Activated CD4-positive, alpha-beta T cell treated with anti-CD3 and anti-CD28 coated beads for 36 hours (primary cell): ENCODE measurements around the gene ARID4B. TPM values are rescaled to one million over a fixed set of nuclear protein-coding genes. Genes with fewer than 3 reads are reported as not detected.
"Not testable (repeated sequence)": the region's sequence is repeated elsewhere in the genome, so short reads cannot be mapped to it uniquely, and the experiment has no call there.

Experiments
- ATAC-seq: fragments of 200-7000 bp; cut with Tn5 transposase; one replicate; pipeline ENCODE4 v1.10.0; 2021; ENCODE audit warnings: mild to moderate bottlenecking, moderate library complexity
- CTCF ChIA-PET: fragments of 350-600 bp; sonication (Branson Sonifier 250); formaldehyde crosslinking; loops from one replicate; lab custom pipeline; 2021; ENCODE audit warnings: antibody characterized with exemption; lab: Charles Lee
- POLR2A ChIA-PET: fragments of 350-600 bp; sonication (Branson Sonifier 250); formaldehyde crosslinking; loops from one replicate; lab custom pipeline; 2021; ENCODE audit warnings: antibody characterized with exemption, inconsistent platforms; lab: Charles Lee
- DNase-seq: peaks from one replicate; pipeline ENCODE4 v3.0.0-alpha.2; 2020
- H3K27ac Mint-ChIP-seq: one replicate; pipeline ENCODE4 v1.8.0; 2021; ENCODE audit warnings: mixed read lengths
- H3K27me3 Mint-ChIP-seq: one replicate; pipeline ENCODE4 v1.8.0; 2021; ENCODE audit warnings: mixed read lengths
- H3K36me3 Mint-ChIP-seq: one replicate; pipeline ENCODE4 v1.8.0; 2021; ENCODE audit warnings: low read depth, mixed read lengths
- H3K4me1 Mint-ChIP-seq: one replicate; pipeline ENCODE4 v1.8.0; 2021; ENCODE audit warnings: mixed read lengths
- H3K4me3 Mint-ChIP-seq: one replicate; pipeline ENCODE4 v1.8.0; 2021; ENCODE audit warnings: mild to moderate bottlenecking, moderate library complexity, mixed read lengths
- H3K9me3 Mint-ChIP-seq: one replicate; pipeline ENCODE4 v1.8.0; 2021; ENCODE audit warnings: low read depth, mixed read lengths
- intact Hi-C, 2 experiments: fragments of 100-400 bp; cut with DNase I in 1 of 2; cut with micrococcal nuclease in 1 of 2; formaldehyde crosslinking; loops; one replicate each; pipeline versions ENCODE4 v1.14.2 to v1.15.1; 2022 to 2024; cut with DNase I, micrococcal nuclease
- total RNA-seq, 2 experiments: library from RNA; stranded (reverse); gene quantifications; one replicate each; pipeline ENCODE4 v1.2.3, GENCODE V29; 2021

The ARID4B gene, protein sequence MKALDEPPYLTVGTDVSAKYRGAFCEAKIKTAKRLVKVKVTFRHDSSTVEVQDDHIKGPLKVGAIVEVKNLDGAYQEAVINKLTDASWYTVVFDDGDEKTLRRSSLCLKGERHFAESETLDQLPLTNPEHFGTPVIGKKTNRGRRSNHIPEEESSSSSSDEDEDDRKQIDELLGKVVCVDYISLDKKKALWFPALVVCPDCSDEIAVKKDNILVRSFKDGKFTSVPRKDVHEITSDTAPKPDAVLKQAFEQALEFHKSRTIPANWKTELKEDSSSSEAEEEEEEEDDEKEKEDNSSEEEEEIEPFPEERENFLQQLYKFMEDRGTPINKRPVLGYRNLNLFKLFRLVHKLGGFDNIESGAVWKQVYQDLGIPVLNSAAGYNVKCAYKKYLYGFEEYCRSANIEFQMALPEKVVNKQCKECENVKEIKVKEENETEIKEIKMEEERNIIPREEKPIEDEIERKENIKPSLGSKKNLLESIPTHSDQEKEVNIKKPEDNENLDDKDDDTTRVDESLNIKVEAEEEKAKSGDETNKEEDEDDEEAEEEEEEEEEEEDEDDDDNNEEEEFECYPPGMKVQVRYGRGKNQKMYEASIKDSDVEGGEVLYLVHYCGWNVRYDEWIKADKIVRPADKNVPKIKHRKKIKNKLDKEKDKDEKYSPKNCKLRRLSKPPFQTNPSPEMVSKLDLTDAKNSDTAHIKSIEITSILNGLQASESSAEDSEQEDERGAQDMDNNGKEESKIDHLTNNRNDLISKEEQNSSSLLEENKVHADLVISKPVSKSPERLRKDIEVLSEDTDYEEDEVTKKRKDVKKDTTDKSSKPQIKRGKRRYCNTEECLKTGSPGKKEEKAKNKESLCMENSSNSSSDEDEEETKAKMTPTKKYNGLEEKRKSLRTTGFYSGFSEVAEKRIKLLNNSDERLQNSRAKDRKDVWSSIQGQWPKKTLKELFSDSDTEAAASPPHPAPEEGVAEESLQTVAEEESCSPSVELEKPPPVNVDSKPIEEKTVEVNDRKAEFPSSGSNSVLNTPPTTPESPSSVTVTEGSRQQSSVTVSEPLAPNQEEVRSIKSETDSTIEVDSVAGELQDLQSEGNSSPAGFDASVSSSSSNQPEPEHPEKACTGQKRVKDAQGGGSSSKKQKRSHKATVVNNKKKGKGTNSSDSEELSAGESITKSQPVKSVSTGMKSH (N-terminal part only)
- 10 to 100 TPM; 38.6 to 42.9 TPM for total RNA-seq

GRCh38 chr1:235327559-235328270, at the start of gene ARID4B:
Gene ARID4B (minus strand): TSS chr1:235328179. CDS start chr1:235326919, 1,260 bp downstream.
- Mint-ChIP-seq H3K4me3 (peak within 1 kb of the TSS; percentile 91), H3K9me3 (no peaks in the 10 kb centered on the region), H3K27me3 (no peaks in the 10 kb centered on the region), H3K27ac (peak within 1 kb of the TSS; percentile 93), H3K4me1 (peaks cover 47% of the 10 kb centered on the region), H3K36me3 (peaks cover 33% of the 10 kb centered on the region)
- DNase-seq: no peak
- CTCF ChIA-PET: interaction anchor here (0.7 kb wide), 1 partner anchor 69 kb away, joined by 3 read pairs; no protein-coding TSS in a partner anchor
- peak; percentile 1 for ATAC-seq
- POLR2A ChIA-PET: interaction anchor here (1.0 to 1.8 kb wide), 7 partner anchors 9 to 177 kb away, joined by 4 to 9 read pairs (median 5); partner anchors contain the start of gene B3GALNT2
- intact Hi-C loops: loop anchor here (1.0 to 5.0 kb wide), 18 partner anchors 30 to 955 kb away; partner anchors contain the start of genes B3GALNT2 (in 2 of the 2), LYST (in 2 of the 2), RBM34 (in 2 of the 2) and TBCE (in 2 of the 2)

DNA sequence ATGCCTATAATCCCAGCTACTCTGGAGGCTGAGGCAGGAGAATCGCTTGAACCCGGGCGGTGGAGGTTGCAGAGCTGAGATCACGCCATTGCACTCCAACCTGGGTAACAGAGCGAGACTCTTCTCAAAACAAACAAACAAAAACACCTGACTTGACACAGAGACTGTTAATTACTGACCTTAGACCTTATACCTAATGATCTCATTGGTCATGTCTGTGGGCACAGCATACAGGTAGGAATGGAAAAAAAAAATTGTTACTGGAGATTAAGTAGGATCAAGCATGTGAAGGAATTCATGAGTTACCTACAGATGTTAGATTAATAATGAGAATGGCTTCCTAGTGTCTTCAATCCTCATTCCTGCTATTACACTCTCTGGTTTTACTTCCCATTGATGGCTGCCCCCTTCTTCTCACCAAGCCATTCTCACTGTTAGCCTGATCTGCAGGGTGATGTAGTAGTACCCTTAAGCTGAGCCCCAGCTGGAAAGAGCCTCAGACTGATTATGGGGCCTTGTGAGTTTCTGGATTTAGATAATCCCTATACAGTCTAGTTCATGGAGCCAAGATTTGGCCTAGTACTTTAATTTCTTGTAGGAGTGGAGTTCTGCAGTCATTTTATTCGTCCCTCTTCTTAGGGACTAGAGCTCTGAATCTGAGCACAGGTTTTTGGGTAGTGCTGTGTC, 48.1 kb upstream of the ARID4B start:
- Mint-ChIP-seq H3K9me3 (no peaks in the 10 kb centered on the region), H3K4me1 (peaks cover 1% of the 10 kb centered on the region), H3K36me3 (peaks cover 21% of the 10 kb centered on the region), H3K27ac (no peak overlapping the region), H3K4me3 (no peak overlapping the region), H3K27me3 (no peaks in the 10 kb centered on the region)
- ChIA-PET POLR2A (interaction anchor here (1.1 kb wide), 1 partner anchor 14 kb away, joined by 4 read pairs; no protein-coding TSS in a partner anchor), CTCF (interaction anchor here (0.9 kb wide), 1 partner anchor 14 kb away, joined by 4 read pairs; no protein-coding TSS in a partner anchor)
- intact Hi-C loops: no loop called here
- ATAC-seq (no peak), DNase-seq (no peak)

DNA sequence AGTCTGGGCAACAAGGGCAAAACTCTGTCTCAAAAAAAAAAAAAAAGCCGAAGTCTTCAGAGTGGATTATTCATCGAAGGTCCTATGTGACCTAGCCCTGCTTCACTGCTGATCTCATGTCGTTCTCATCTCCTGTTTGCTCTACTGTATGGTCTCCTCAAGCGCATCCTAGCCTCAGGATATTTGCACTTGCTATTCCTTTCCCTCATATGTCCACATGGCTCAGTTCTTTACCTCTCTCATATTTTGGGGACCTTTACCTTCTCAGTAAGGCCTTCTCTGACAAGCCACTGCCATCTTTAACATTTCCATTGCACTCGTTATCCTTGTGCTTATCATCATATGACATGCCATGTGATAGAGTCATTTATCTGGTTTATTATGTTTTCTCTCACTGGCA, 41.8 kb upstream of the ARID4B start:
- ChIA-PET CTCF (no interaction called here), POLR2A (no interaction called here)
- H3K4me3 Mint-ChIP-seq: no peak overlapping the region
- intact Hi-C loops: loop anchor here in 1 of 2 experiments (5.0 kb wide), 2 partner anchors 47 to 118 kb away; no protein-coding TSS in a partner anchor
- peaks cover 24% of the 10 kb centered on the region for H3K4me1 Mint-ChIP-seq
- no peak overlapping the region for H3K27ac Mint-ChIP-seq
- DNase-seq: no peak
- H3K9me3 Mint-ChIP-seq: no peaks in the 10 kb centered on the region
- no peaks in the 10 kb centered on the region for H3K27me3 Mint-ChIP-seq
- H3K36me3 Mint-ChIP-seq: peaks cover 10% of the 10 kb centered on the region
- ATAC-seq: no peak

DNA sequence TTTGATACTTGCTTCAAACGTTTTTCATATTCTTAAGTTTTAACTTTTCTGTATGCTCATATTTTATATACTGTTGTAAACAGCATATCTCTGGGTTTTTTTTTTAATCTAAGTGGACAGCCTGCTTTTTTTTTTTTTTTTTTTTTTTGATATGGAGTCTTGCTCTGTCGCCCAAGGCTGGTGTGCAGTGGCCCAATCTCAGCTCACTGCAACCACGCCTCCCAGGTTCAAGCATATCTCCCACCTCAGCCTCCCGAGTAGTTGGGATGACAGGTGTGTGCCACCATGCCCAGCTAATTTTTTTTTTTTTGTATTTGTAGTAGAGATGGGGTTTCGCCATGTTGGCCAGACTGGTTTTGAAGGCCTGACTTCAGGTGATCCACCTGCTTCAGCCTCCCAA, 40.4 kb upstream of the ARID4B start:
- Mint-ChIP-seq H3K4me1 (peaks cover 22% of the 10 kb centered on the region), H3K9me3 (no peaks in the 10 kb centered on the region), H3K27ac (peak overlapping the region; percentile 93), H3K36me3 (peaks cover 8% of the 10 kb centered on the region), H3K27me3 (no peaks in the 10 kb centered on the region), H3K4me3 (peak overlapping the region; percentile 98)
- intact Hi-C loops: loop anchor here in 1 of 2 experiments (5.0 kb wide), 2 partner anchors 49 to 116 kb away; no protein-coding TSS in a partner anchor
- no peak for DNase-seq
- no peak for ATAC-seq
- ChIA-PET CTCF (no interaction called here), POLR2A (interaction anchor here (0.6 kb wide), 1 partner anchor 76 kb away, joined by 5 read pairs; no protein-coding TSS in a partner anchor)

DNA sequence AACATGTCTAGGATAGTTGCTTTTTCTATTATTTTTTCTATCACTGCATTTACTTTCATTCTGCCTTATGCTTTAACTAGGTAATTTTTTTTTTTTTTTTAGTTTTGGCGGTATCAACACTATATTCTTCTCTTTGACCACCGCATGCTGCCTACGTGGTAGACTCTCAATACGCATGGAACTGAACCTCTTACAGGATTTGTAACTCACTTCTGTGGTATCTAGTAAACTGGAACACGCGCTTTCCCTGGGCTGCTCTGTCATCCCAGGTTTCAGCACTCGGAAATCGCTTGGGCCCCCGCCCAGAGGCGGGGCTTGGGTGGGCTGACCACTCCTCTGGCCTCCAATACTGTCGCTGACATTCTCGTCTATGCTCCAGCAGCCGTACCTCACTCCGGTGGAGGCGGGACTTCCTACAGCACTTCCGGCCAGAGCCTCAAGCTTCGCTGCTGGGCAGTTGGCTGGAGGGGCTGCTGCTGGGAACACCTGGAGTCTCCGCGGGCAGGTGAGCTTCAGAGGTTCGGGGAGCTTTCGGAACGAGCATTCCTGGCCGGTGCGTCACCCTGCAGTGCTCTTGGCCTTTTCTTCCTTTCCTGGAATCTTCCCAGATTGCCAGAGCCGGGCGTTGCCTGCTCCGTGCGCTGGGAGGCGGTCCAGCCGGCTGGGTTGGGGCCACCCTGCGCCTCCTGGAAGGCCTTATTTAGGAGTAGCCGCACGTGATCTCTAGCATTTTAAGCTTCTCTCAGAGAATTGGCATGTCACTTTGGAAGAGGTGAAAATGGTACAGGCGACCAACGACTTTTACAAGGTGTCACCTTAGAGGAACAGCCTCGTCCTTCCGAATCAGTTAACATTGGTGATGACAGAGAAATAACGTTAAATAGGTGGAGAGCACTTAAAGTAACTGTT, 39.3 kb upstream of the ARID4B start, which contains the start of gene TBCE:
TSS of gene TBCE (plus strand) at position 428 of the 909 bp plus-strand sequence. CDS start 12,623 bp downstream, outside the sequence.
- Mint-ChIP-seq H3K27me3 (no peaks in the 10 kb centered on the region), H3K4me3 (peak within 1 kb of the TSS; percentile 98), H3K27ac (peak within 1 kb of the TSS; percentile 93), H3K36me3 (peaks cover 6% of the 10 kb centered on the region), H3K9me3 (no peaks in the 10 kb centered on the region), H3K4me1 (peaks cover 22% of the 10 kb centered on the region)
- ATAC-seq: peak; percentile 98
- ChIA-PET POLR2A (interaction anchor here (0.6 kb wide), 1 partner anchor 26 kb away, joined by 3 read pairs; no protein-coding TSS in a partner anchor), CTCF (interaction anchor here (0.6 to 1.4 kb wide), 3 partner anchors 48 to 114 kb away, joined by 3 to 4 read pairs (median 3); no protein-coding TSS in a partner anchor)
- intact Hi-C loops: loop anchor here (1.0 to 5.0 kb wide), 6 partner anchors 39 to 239 kb away; partner anchors contain the start of genes ARID4B (in 2 of the 2), GGPS1 (in 2 of the 2), B3GALNT2 (in 1 of the 2) and RBM34 (in 1 of the 2)
- DNase-seq: peak; percentile 92

DNA sequence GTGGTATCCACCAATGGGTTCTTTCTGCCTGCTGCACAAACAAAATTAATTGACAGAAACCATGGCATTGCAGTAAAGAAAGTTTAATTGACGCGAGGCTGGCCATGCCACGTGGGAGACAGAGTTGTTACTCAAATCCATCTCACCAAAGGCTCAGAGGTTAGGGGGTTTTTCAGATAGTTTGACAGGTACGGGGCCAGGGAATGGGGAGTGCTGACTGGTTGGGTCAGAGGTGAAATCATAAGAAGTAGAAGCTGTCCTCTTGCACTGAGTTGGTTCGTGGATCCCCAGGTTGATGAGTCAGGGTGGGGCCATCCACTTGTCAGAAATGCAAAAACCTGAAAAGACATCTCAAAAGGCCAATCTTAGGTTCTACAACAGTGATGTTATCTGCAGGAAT, 38.3 kb upstream of the ARID4B start:
- POLR2A ChIA-PET: no interaction called here
- peaks cover 22% of the 10 kb centered on the region for H3K4me1 Mint-ChIP-seq
- peak overlapping the region; percentile 93 for H3K27ac Mint-ChIP-seq
- no peaks in the 10 kb centered on the region for H3K9me3 Mint-ChIP-seq
- intact Hi-C loops: loop anchor here (2.0 to 5.0 kb wide), 3 partner anchors 51 to 139 kb away; partner anchors contain the start of gene B3GALNT2 (in 1 of the 2)
- no peaks in the 10 kb centered on the region for H3K27me3 Mint-ChIP-seq
- peak overlapping the region; percentile 98 for H3K4me3 Mint-ChIP-seq
- peaks cover 3% of the 10 kb centered on the region for H3K36me3 Mint-ChIP-seq
- DNase-seq (peak; percentile 68), ATAC-seq (peak; percentile 63)
- CTCF ChIA-PET: interaction anchor here (1.4 kb wide), 1 partner anchor 50 kb away, joined by 3 read pairs; no protein-coding TSS in a partner anchor

- H3K27ac Mint-ChIP-seq, H3K36me3 Mint-ChIP-seq: not testable (repeated sequence)
- CTCF ChIA-PET: interaction anchor here (0.6 kb wide), 1 partner anchor 33 kb away, joined by 3 read pairs; no protein-coding TSS in a partner anchor
Measured at GRCh38 chr1:235364189-235364588, 36.2 kb upstream of the ARID4B start.

DNA sequence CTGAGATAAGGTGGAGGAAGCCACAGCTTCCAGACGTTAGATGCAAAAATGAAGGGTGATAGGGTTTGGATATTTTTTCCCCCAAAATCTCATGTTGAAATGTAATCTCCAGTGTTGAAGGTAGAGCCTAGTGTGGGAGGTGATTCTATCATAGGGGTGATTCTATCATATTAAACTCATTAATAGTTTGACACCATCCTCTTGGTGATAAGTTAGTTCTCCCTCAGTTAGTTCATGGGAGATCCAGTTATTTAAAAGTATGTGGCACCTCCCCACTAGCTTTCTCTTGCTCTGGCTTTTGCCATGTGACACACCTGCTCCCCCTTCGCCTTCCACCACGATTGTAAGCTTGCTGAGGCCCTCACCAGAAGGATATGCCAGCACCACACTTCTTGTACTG, 30.9 kb upstream of the ARID4B start:
- intact Hi-C loops: no loop called here
- ATAC-seq: no peak
- CTCF ChIA-PET: no interaction called here
- Mint-ChIP-seq H3K9me3 (no peaks in the 10 kb centered on the region), H3K36me3 (no peaks in the 10 kb centered on the region), H3K4me1 (no peaks in the 10 kb centered on the region), H3K27ac (no peak overlapping the region), H3K27me3 (no peaks in the 10 kb centered on the region), H3K4me3 (no peak overlapping the region)
- POLR2A ChIA-PET: interaction anchor here (0.6 kb wide), 1 partner anchor 232 kb away, joined by 3 read pairs; no protein-coding TSS in a partner anchor
- no peak for DNase-seq

More at GRCh38 chr1:235364189-235364588, 36.2 kb upstream of the ARID4B start:
- ATAC-seq, H3K27me3 Mint-ChIP-seq, H3K4me3 Mint-ChIP-seq, H3K9me3 Mint-ChIP-seq, DNase-seq, intact Hi-C loops: not testable (repeated sequence)
- H3K4me1 Mint-ChIP-seq: peaks cover 19% of the 10 kb centered on the region
- POLR2A ChIA-PET: interaction anchor here (0.6 to 0.7 kb wide), 3 partner anchors 33 to 375 kb away, joined by 4 to 6 read pairs (median 4); no protein-coding TSS in a partner anchor
